CD4-positive, alpha-beta T cell treated with Interleukin-10 for 1 hour (primary cell): Measurements from ENCODE around the gene SPATA13.
A peak's percentile ranks its signal among the peaks of the same experiment; 100 is the strongest.

ENCODE experiments used
- DNase-seq: peaks from one replicate; pipeline ENCODE4 v3.0.0-alpha.2; 2020

SPATA13 gene

DNA sequence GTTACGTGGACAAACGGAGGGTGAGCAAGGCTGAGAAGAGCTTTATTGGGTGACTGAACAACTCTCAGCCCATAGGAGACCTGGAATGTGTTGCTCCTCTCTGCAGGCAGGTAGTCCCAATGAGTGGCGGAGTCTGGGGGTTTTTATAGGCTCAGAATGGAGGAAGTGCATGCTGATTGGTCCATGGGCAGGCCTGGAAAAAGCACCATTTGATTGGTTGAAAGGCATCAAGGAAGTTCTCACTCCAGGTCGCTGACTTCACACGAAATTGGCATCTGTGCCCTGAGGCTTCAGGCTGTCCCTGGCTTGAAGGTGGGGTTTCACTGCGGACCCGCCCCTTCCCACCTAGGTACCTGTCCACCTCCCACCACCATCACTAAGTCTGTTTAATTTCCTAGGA, 65.4 kb downstream of the SPATA13 start:
- DNase-seq, result no peak

- DNase-seq, result no peak
Measured at GRCh38 chr13:24226762-24227161, 66.2 kb downstream of the SPATA13 start.

- peak; percentile 69 for DNase-seq
Measured at GRCh38 chr13:24228852-24229458, 68.4 kb downstream of the SPATA13 start.

- no peak for DNase-seq
Measured at GRCh38 chr13:24230428-24231072, 70.0 kb downstream of the SPATA13 start.

DNA sequence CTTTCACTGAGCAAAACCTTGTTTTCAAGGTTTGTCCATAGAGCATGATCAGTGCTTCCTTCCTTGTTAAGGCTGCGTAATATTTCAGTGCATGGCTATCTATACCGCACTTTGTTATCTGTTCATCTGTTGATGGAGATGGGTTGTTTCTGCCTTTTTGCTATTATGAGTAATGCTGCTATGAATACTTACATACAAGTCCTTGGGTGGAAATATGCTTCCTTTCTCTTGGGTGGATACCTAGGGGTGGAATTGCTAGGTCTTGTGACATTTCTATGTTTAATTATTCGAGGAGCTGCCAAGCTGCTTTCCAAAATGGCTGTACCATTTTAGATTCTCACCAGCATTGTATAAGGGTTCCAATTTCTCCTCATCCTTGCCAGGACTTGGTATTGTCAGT, 70.9 kb downstream of the SPATA13 start:
- DNase-seq, result no peak

DNA sequence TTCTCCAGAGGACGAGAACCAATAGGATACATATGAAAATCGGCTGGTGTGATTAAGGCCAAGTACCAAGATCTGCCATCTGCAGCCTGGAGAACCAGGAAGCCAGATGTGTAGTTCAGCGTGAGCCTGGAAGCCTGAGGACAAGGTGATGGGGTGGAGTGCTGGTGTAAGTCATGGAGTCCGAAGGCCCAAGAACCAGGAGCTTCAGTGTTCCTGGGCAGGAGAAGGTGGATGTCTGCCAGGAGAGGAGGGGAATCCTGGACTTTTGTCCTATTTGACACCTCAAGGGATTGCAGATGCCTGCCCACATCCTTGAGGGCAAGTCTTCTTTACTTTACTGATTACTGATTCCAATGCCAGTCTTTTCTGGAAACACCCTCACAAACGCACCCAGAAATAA, 71.5 kb downstream of the SPATA13 start:
- DNase-seq, result no peak

- no peak for DNase-seq
Measured at GRCh38 chr13:24232474-24232873, 72.0 kb downstream of the SPATA13 start.

GRCh38 chr13:24233351-24233901, 72.9 kb downstream of the SPATA13 start:
- no peak for DNase-seq

GRCh38 chr13:24234200-24234915, 73.8 kb downstream of the SPATA13 start:
- no peak for DNase-seq

DNA sequence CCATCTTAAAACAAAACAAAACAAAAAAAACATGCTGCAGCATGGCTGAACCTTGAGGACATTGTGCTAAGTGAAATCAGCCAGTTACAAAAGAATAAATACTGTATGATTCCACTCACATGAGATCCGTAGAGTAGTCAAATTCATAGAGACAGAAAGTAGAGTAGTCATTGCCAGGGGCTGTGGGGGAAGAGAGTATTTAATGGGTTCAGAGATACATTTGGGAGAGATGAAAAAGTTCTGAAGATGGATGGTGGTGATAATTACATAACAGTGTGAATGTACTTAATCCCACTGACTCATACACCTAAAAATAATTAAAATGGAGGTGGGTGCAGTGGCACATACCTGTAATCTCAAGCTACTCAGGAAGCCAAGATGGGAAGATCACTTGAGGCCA, 76.8 kb downstream of the SPATA13 start:
- no peak for DNase-seq

- no peak for DNase-seq
Measured at GRCh38 chr13:24241336-24241735, 80.8 kb downstream of the SPATA13 start.

- DNase-seq, result no peak
Measured at GRCh38 chr13:24242100-24242499, 81.6 kb downstream of the SPATA13 start.

DNA sequence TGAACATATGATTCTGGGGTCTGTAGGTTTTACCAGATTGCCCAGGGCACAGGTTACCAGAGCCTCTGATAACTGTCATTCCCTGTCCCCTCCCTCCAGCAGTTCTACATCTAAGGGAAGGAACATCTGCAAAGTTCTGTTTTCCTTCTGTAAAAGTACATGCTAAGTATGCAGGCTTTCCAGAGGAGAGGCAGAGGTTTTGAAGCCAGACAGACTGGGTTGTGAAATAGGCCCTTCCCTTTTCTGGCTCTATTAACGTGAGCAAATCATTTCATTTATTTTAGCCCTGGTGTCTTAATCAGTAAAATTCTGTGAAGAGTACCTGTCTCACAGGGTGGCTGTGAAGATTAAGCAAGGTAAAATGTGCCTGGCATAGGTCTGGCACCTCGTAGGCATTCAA, 82.8 kb downstream of the SPATA13 start:
- DNase-seq, result no peak

- no peak for DNase-seq
Measured at GRCh38 chr13:24244802-24245201, 84.3 kb downstream of the SPATA13 start.

DNA sequence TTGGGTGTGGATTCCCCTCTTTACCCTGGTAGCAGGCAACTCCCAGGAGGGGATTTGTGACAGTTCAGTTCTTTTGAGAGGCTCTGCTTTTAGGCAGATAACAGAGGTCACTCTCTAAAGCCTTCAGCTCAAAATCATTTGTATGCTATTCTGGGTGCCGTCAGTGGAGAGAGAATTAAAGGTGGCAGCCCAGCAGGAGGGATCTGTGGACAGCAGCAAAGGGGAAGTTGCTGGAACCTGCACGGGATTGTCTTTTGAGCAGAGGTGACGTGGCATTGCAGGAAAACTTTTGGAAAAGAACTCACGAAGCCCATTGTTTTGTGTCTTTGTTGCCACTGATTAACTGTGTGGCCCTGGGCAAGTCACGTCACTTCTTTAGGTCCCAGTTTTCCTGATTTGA, 86.5 kb downstream of the SPATA13 start:
- DNase-seq, result no peak

- DNase-seq, result no peak
Measured at GRCh38 chr13:24249624-24250023, 89.1 kb downstream of the SPATA13 start.

DNA sequence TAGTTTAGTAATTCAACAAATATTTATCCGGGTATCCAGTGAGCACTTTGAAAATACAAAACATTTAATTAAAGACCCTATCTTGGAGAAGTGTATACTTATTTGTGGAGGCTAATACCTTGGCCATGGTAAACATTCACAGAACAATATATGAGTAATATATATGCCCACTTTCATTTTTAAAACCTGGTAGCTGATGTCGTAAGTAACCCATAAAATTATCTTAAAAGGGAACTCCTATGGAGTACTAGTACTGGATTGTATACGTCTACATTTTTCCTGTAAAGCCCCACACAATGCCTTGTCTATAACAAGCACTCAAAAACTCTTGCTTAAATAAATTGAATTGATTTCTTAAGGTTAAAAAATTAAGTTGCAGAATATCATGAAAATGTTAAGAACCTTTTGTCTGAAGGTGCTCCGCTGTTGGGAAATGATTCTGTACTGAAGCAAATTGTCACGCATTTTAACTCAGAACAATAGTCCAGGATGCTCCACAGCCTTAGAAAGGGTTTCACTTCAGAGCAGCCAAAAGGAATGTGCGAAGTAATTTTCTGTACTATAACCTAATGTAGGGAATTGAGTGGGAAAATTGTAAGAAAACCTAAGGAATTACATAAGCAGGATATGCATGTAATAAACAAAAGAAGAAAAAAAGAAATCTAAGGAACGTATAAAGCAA, 90.0 kb downstream of the SPATA13 start:
- no peak for DNase-seq

DNA sequence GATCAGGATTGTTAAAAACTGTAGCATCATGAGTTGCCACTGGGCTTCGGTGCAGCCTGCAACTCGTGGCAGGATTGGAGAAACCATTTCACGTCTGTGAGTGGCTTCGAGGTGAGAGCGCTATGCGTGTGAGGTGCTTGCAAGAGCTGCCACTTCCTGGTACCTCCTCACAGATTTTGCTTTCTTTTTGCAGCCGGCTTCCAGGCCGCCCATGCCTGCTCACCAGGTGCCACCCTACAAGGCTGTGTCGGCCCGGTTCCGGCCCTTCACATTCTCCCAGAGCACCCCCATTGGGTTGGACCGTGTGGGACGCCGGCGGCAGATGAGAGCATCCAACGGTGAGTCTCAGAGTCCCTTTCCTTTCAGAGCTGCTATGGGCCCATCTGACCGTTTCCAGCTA, 91.0 kb downstream of the SPATA13 start:
- peak; percentile 93 for DNase-seq

DNA sequence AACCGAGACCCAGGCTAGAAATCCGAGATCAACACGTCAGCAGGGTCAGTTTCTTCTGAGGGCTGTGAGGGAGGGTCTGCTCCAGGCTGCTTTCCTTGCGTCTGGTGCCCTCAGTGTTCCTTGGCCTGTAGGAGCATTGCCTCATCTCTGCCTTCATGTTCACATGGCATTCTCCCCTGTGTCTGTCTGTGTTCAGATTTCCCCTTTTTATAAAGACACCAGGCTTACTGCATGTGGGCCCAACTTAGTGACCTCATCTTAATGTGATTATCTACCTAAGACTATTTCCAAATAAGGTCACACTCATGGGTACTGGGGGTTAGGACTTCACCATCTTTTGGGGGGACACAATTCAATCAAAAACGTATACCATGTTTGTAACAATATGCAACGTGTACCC, 91.6 kb downstream of the SPATA13 start:
- DNase-seq, result peak; percentile 68

GRCh38 chr13:24253520-24254145, 93.1 kb downstream of the SPATA13 start:
- no peak for DNase-seq

GRCh38 chr13:24254146-24254841, 93.8 kb downstream of the SPATA13 start:
- DNase-seq, result peak; percentile 77

- no peak for DNase-seq
Measured at GRCh38 chr13:24257497-24257896, 97.0 kb downstream of the SPATA13 start.
